RWPE1 (cell line): Measurements from ENCODE around the gene CBR3.

Experiments
- CTCF ChIA-PET: fragments of 350-600 bp; sonication (Branson Sonifier 250); formaldehyde crosslinking; extraction: SDS; loops from one replicate; lab custom pipeline; 2021; lab: Yijun Ruan, JAX
- POLR2A ChIA-PET: fragments of 400-600 bp; formaldehyde crosslinking; extraction: SDS; loops from one replicate; lab custom pipeline; 2020; ENCODE audit warnings: antibody characterized with exemption; ENCODE audit not compliant: low non-redundant PET; lab: Yijun Ruan, JAX
- DNase-seq: peaks from one replicate; pipeline ENCODE4 v3.0.0; 2012; ENCODE audit warnings: low spot score
- H3K27ac ChIP-seq: fragments of 450-650 bp; 2 replicates; pipeline ENCODE4 v1.5.1; 2017
- CTCF ChIP-seq: fragments of 450-650 bp; conservative IDR thresholded peaks from 2 replicates; pipeline ENCODE4 v1.5.1; 2017; ENCODE audit warnings: low read depth, mild to moderate bottlenecking

Gene CBR3

GRCh38 chr21:36185523-36185922 is 50.6 kb downstream of the CBR3 start:
- DNase-seq = no peak
- POLR2A ChIA-PET = no interaction called here
- TF ChIP-seq CTCF = no peak
- CTCF ChIA-PET = interaction anchor here (0.7 to 1.3 kb wide), 2 partner anchors 18 to 22 kb away, joined by 3 to 4 read pairs; no protein-coding TSS in a partner anchor
- H3K27ac ChIP-seq = no peak overlapping the region

DNA sequence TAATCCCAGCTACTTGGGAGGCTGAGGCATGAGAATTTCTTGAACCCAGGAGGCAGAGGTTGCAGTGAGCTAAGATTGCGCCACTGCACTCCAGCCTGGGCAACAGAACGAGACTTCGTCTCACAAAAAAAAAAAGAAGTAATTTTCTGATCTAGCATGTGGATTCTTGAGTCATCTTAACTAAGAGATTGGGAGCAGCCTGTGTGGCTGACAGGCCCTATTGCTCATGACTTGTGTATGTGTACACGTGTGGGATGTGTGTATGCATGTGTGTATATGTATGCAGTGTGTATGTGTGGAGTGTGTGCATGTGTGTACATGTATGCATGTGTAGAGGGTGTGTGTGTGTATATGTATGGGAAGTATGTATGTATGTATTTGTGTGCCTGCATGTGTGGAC is 51.2 kb downstream of the CBR3 start:
- no peak overlapping the region for H3K27ac ChIP-seq
- DNase-seq = no peak
- CTCF ChIA-PET = no interaction called here
- TF ChIP-seq CTCF = no peak
- POLR2A ChIA-PET = no interaction called here

DNA sequence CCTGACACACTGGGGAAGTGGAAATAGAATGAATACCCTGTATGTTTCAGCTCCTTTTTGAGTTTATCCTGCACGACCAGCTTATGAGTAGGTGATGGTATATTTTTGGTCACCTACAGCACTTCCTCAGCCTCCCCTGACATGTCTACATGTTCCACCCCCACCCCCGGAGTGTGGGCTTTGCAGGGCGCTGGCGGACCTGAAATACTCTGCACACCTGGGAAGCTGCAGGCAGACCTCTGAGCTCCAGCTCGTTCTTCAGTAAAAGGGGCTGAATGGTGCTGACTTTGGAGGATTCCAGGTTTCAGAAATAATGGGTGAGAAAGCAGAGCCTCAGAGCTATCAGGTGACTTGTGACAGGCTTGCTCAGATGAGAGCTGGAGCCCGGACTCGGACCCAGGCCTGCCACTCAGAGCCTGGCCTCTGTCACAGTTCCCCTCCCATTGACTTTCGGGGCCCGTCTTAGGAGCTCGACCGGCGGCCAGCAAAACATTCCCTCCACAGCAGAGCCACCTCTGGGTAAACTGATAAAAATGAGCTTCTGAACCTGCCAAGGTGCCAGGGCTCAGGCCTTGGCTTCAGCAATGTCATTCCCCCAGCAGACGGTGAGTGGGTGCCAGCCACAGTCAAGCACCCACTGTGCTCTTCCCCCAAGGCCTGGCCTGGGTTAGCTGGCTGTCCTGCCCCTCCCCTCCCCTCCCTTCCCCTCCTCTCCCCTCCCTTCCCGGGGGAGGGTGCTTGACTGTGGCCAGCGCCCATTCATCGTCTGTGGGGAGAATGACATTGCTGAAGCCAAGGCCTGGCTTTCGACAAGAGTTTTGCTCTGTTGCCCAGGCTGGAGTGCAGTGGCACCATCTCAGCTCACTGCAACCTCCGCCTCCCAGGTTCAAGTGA is 51.9 kb downstream of the CBR3 start:
- no peak for TF ChIP-seq CTCF
- H3K27ac ChIP-seq = no peak overlapping the region
- no peak for DNase-seq
- ChIA-PET POLR2A (no interaction called here), CTCF (no interaction called here)

DNA sequence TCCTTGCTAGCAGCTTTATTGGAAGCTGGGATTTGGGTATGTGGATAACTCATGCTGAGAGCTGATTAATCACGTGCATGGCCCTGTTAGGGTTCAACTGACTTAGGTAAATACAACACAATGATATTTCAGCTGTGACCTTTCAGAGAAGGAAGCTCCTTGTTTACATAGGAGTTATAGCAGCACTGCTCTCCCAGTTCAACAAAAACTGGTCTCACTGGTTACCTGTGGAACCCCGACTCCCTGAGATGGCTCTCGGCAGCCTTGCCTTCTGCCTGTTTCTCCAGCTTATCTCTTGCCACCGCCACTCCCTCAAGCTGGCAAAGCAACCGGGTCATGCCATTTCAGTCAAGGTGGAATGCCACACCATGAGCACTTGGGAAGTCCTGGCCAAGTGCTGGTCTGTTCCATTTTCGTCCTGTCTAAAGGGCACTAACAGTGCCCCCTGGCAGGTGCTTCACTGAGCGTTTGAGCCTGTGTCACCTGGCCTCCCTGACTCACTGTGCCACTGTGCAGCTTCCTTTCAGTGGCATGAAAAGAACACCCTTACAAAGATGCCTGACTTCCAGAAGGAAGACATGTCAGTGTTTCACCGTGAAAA is 53.3 kb downstream of the CBR3 start:
- POLR2A ChIA-PET = interaction anchor here (0.6 kb wide), 1 partner anchor 15 kb away, joined by 4 read pairs; no protein-coding TSS in a partner anchor
- TF ChIP-seq CTCF = no peak
- no peak for DNase-seq
- CTCF ChIA-PET = no interaction called here
- H3K27ac ChIP-seq = no peak overlapping the region

DNA sequence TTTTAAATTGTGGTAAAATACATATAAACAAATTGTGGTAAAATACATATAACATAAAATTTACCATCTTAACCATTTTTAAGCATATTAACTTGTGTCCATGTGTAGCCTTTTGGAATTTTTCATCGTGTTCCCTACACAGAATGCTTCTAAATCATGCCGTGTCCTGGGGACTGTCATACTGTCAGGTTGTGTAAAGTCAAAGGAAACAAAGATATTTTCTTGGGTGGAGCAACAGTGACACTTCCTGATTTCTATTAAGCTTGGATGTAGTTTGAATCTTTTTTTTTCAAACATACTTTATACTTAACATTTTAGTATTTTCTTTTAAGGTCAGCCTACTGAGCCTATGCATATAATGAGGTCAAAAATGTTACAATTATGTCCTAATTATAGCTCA is 54.1 kb downstream of the CBR3 start:
- POLR2A ChIA-PET = interaction anchor here (0.6 kb wide), 1 partner anchor 15 kb away, joined by 3 read pairs; no protein-coding TSS in a partner anchor
- H3K27ac ChIP-seq = no peak overlapping the region
- no peak for TF ChIP-seq CTCF
- CTCF ChIA-PET = no interaction called here
- DNase-seq = no peak

- no peak for TF ChIP-seq CTCF
- CTCF ChIA-PET = no interaction called here
- no peak for DNase-seq
- no peak overlapping the region for H3K27ac ChIP-seq
- POLR2A ChIA-PET = interaction anchor here (0.7 kb wide), 1 partner anchor 41 kb away, joined by 3 read pairs; no protein-coding TSS in a partner anchor
These were observed 55.9 kb downstream of the CBR3 start for GRCh38 chr21:36190736-36191135.
